ENCODE measurements around the gene RRAS2. TPM values are rescaled to one million over a fixed set of nuclear protein-coding genes. Genes with fewer than 3 reads are reported as not detected.
A peak's percentile ranks its signal among the peaks of the same experiment; 100 is the strongest.

Gene RRAS2
- polyA plus RNA-seq, 3 donors, result 0.19 to 0.31 TPM; not detected in 1

DNA sequence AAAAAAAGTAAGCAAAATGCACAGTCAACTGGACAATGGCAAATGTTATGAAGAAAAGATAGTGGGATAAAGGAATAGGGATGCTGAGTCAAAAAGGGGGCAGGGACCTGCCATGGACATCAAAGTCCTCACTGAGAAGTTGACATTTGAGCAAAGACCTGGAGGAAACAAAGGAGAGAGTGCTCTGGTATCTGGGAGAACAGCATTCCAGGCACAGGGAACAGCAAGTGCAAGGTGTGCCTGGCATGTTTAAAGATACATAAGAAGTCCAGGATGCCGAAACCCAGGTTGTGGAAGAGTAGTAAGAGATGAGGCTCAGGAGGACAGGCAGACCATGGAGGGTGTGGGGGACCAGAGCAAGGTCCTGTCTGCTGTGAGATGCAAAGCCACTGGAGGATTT, 123.3 kb downstream of the RRAS2 start:
- intact Hi-C loops (cut with micrococcal nuclease), result no loop called here
- no peak overlapping the region for H3K4me3 ChIP-seq (replicated peaks in 1 of 3; ENCODE audit: low read depth in 2 of 3, low read length in 3 of 3)

DNA sequence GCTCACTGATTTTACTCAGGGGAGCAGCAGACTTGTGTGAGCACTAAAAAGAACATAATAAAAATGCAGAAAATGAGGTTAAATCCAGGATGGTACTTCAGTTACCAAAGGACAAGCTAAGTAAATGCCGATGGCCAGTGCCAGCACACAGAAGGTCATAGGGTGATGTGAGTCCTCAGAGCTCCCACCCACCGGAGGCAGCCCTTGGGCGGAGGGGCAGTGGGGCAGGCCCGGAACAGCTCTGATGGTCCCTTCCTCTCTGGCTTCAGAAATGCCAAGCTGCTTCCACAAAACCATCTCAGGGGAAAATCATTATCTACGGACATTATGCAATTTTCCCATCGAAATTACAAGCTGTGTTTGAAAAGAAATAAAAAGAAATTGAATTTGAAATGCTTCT, 124.5 kb downstream of the RRAS2 start:
- TF ChIP-seq, protein P1, sequence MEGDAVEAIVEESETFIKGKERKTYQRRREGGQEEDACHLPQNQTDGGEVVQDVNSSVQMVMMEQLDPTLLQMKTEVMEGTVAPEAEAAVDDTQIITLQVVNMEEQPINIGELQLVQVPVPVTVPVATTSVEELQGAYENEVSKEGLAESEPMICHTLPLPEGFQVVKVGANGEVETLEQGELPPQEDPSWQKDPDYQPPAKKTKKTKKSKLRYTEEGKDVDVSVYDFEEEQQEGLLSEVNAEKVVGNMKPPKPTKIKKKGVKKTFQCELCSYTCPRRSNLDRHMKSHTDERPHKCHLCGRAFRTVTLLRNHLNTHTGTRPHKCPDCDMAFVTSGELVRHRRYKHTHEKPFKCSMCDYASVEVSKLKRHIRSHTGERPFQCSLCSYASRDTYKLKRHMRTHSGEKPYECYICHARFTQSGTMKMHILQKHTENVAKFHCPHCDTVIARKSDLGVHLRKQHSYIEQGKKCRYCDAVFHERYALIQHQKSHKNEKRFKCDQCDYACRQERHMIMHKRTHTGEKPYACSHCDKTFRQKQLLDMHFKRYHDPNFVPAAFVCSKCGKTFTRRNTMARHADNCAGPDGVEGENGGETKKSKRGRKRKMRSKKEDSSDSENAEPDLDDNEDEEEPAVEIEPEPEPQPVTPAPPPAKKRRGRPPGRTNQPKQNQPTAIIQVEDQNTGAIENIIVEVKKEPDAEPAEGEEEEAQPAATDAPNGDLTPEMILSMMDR (IDR thresholded peaks at IDR 0.05), result no peak
- intact Hi-C loops (cut with micrococcal nuclease), result no loop called here
- Mint-ChIP-seq H3K4me3 (no peak overlapping the region), H3K27me3 (ENCODE audit: low read depth in 3 of 3) (peaks cover 17 to 22% (median 20%) of the 10 kb centered on the region in 3 donors), H3K4me1 (peaks cover 26% of the 10 kb centered on the region), H3K27ac (no peak overlapping the region), H3K36me3 (no peaks in the 10 kb centered on the region), H3K9me3 (peaks cover 0 to 2% (median 1%) of the 10 kb centered on the region in 7 donors)
- DNase-seq, result no peak
- H3K9ac ChIP-seq (ENCODE audit: insufficient read depth, low read length, poor library complexity, severe bottlenecking), result no peak overlapping the region
- H3K27ac ChIP-seq (ENCODE audit: low read depth in 1 of 2, low read length in 2 of 2), result no peak overlapping the region
- H3K36me3 ChIP-seq (replicated peaks in 1 of 2; ENCODE audit: control insufficient read depth in 1 of 2, insufficient read depth in 2 of 2, low read length in 2 of 2), result no peaks in the 10 kb centered on the region
- H3K9me3 ChIP-seq (replicated peaks in 1 of 2; ENCODE audit: control insufficient read depth in 1 of 2, insufficient read depth in 1 of 2, low read length in 2 of 2), result no peaks in the 10 kb centered on the region
- H3K4me1 ChIP-seq (ENCODE audit: control insufficient read depth in 1 of 2, insufficient read depth in 2 of 2, low read length in 2 of 2), result peaks cover 25 to 26% of the 10 kb centered on the region in 2 donors
- H3K4me3 ChIP-seq (replicated peaks in 1 of 3; ENCODE audit: low read depth in 2 of 3, low read length in 3 of 3), result no peak overlapping the region
- no peak overlapping the region for H3K4me2 ChIP-seq (replicated peaks; ENCODE audit: extremely low read depth, low read length, poor library complexity, severe bottlenecking)
- no peaks in the 10 kb centered on the region for H3K79me2 ChIP-seq (ENCODE audit: insufficient read depth, low read length)
- H4K20me1 ChIP-seq (ENCODE audit: insufficient read depth, low read length), result no peaks in the 10 kb centered on the region
- peaks cover 0 to 5% of the 10 kb centered on the region in 2 donors for H3K27me3 ChIP-seq (ENCODE audit: control insufficient read depth in 2 of 2, insufficient read depth in 2 of 2, low read length in 2 of 2)
- no peak overlapping the region for H2AFZ ChIP-seq (ENCODE audit: insufficient read depth, low read depth, low read length, poor library complexity, severe bottlenecking)
- 98% methylated on average over 4 of the region's 6 CpGs for WGBS (ENCODE audit: insufficient coverage)

More for the DNA sequence above, 123.3 kb downstream of the RRAS2 start:
- Histone ChIP-seq H3K36me3 (replicated peaks in 1 of 2; ENCODE audit: control insufficient read depth in 1 of 2, insufficient read depth in 2 of 2, low read length in 2 of 2) (no peaks in the 10 kb centered on the region), H3K4me1 (ENCODE audit: control insufficient read depth in 1 of 2, insufficient read depth in 2 of 2, low read length in 2 of 2) (peaks cover 31 to 36% of the 10 kb centered on the region in 2 donors), H3K4me2 (replicated peaks; ENCODE audit: extremely low read depth, low read length, poor library complexity, severe bottlenecking) (no peak overlapping the region), H3K27me3 (ENCODE audit: control insufficient read depth in 2 of 2, insufficient read depth in 2 of 2, low read length in 2 of 2) (peaks cover 0 to 5% of the 10 kb centered on the region in 2 donors), H2AFZ (ENCODE audit: insufficient read depth, low read depth, low read length, poor library complexity, severe bottlenecking) (no peak overlapping the region), H3K79me2 (ENCODE audit: insufficient read depth, low read length) (no peaks in the 10 kb centered on the region), H3K9me3 (replicated peaks in 1 of 2; ENCODE audit: control insufficient read depth in 1 of 2, insufficient read depth in 1 of 2, low read length in 2 of 2) (no peaks in the 10 kb centered on the region), H4K20me1 (ENCODE audit: insufficient read depth, low read length) (no peaks in the 10 kb centered on the region), H3K27ac (ENCODE audit: low read depth in 1 of 2, low read length in 2 of 2) (no peak overlapping the region), H3K9ac (ENCODE audit: insufficient read depth, low read length, poor library complexity, severe bottlenecking) (no peak overlapping the region)
- Mint-ChIP-seq H3K4me1 (peaks cover 34% of the 10 kb centered on the region), H3K9me3 (peaks cover 0 to 2% (median under 1%) of the 10 kb centered on the region in 7 donors), H3K4me3 (peak overlapping the region in 1 of 2 donors; percentile 65), H3K27me3 (ENCODE audit: low read depth in 3 of 3) (peaks cover 13 to 21% (median 19%) of the 10 kb centered on the region in 3 donors), H3K36me3 (no peaks in the 10 kb centered on the region), H3K27ac (peak overlapping the region in 1 of 7 donors; percentile 14)
- TF ChIP-seq, protein P1 (IDR thresholded peaks at IDR 0.05), result no peak
- 86% methylated on average over 1 of the region's 1 CpG for WGBS (ENCODE audit: insufficient coverage)
- no peak for DNase-seq

All from CD14-positive monocyte (primary cell).